A673 (cell line): ENCODE results near the gene SYT17.

Source experiments
- CTCF ChIP-seq: fragments of 300-800, 200-600 bp; sonication (generic); conservative IDR thresholded peaks from 2 replicates; pipeline ENCODE4 v1.5.1; 2017; ENCODE audit warnings: low read depth, mild to moderate bottlenecking, antibody characterized with exemption, low read length, moderate library complexity, mixed read lengths
- EZH2 ChIP-seq: fragments of 200-600 bp; sonication (generic); IDR thresholded peaks from 2 replicates; pipeline ENCODE4 v1.6.1; 2017; ENCODE audit warnings: borderline replicate concordance, low read depth, mild to moderate bottlenecking, mixed read lengths, antibody characterized with exemption, low read length; ENCODE audit not compliant: poor library complexity, severe bottlenecking

GRCh38 chr16:19236561-19237209, 68.6 kb downstream of the SYT17 start:
- TF ChIP-seq CTCF (no peak), EZH2 (no peak)
